Tibial nerve (tissue), 4 donors: ENCODE measurements around the gene USP46. TPM values are rescaled to one million over a fixed set of nuclear protein-coding genes. Genes with fewer than 3 reads are reported as not detected.

Experiments used
- DNase-seq, 2 donors: peaks; one replicate each; pipeline ENCODE4 v3.0.0-alpha.2; 2019; ENCODE audit warnings: low spot score in 2 of 2
- H3K27ac ChIP-seq, 4 donors: fragments of 200-600 bp; sonication (generic) in 3 of 4; one replicate each; pipeline ENCODE4 v1.5.1; 2017 to 2019; ENCODE audit warnings: mild to moderate bottlenecking in 1 of 4
- H3K27me3 ChIP-seq, 2 donors: fragments of 200-600 bp; sonication (generic) in 1 of 2; one replicate each; pipeline versions ENCODE4 v1.5.1 to v1.6.0; 2017 to 2019
- H3K36me3 ChIP-seq, 3 donors: fragments of 200-600 bp; sonication (generic); one replicate each; pipeline ENCODE4 v1.5.1; 2018 to 2019
- H3K4me1 ChIP-seq, 4 donors: fragments of 200-600 bp; sonication (generic) in 3 of 4; one replicate each; pipeline ENCODE4 v1.5.1; 2017 to 2019
- H3K4me3 ChIP-seq, 4 donors: fragments of 200-600 bp; sonication (generic) in 3 of 4; one replicate each; pipeline ENCODE4 v1.5.1; 2017 to 2019; ENCODE audit warnings: mild to moderate bottlenecking in 1 of 4, moderate library complexity in 1 of 4
- H3K9me3 ChIP-seq, 4 donors: fragments of 200-600 bp; sonication (generic) in 3 of 4; one replicate each; pipeline ENCODE4 v1.5.1; 2017 to 2019
- CTCF ChIP-seq, 5 experiments: fragments of 200-600 bp in 3 of 5; fragments of 450-650 bp in 2 of 5; sonication (generic) in 3 of 5; IDR thresholded peaks; one replicate each; pipeline ENCODE4 v1.5.1; 2016 to 2019; ENCODE audit warnings: antibody characterized with exemption in 5 of 5, mild to moderate bottlenecking in 3 of 5, moderate library complexity in 2 of 5
- EP300 ChIP-seq, 2 donors: sonication (generic); formaldehyde crosslinking; IDR thresholded peaks; one replicate each; pipeline ENCODE4 v1.6.1; 2017; ENCODE audit warnings: antibody characterized with exemption in 2 of 2, mild to moderate bottlenecking in 1 of 2
- POLR2A ChIP-seq, 2 donors: fragments of 450-650 bp; IDR thresholded peaks; one replicate each; pipeline ENCODE4 v1.6.1; 2017; ENCODE audit warnings: antibody characterized with exemption in 2 of 2, mild to moderate bottlenecking in 2 of 2, moderate library complexity in 2 of 2
- WGBS, 2 donors: methylation state at CpG; one replicate each; pipeline ENCODE4 v1.1.5; 2018; 5-methylcytosine and 5-hydroxymethylcytosine counted together
- total RNA-seq, 4 donors: library from RNA; depleted of rRNA; stranded (reverse); fragments of >200 nt; gene quantifications; one replicate each; pipeline ENCODE4 v1.1.0, GENCODE V29; 2016

Gene USP46
- total RNA-seq, 4 donors from 2014 or later = 28.2 to 55.5 (median 37.9) TPM

- H3K4me1 ChIP-seq = peaks cover 0 to 21% (median 0%) of the 10 kb centered on the region in 4 donors
- TF ChIP-seq EP300 (IDR thresholded peaks at IDR 0.05) (no peak), CTCF (IDR thresholded peaks at IDR 0.05) (no peak), POLR2A (IDR thresholded peaks at IDR 0.05) (no peak)
- no peaks in the 10 kb centered on the region for H3K27me3 ChIP-seq
- WGBS, 2 donors = 50 to 57% methylated on average over 4 of the region's 4 CpGs
- DNase-seq = no peak
- no peak overlapping the region for H3K27ac ChIP-seq
- no peak overlapping the region for H3K4me3 ChIP-seq
- H3K36me3 ChIP-seq = peaks cover 0 to 2% (median 0%) of the 10 kb centered on the region in 3 donors
- no peaks in the 10 kb centered on the region for H3K9me3 ChIP-seq
Observed at GRCh38 chr4:52635130-52635529, 24.0 kb downstream of the USP46 start.

DNA sequence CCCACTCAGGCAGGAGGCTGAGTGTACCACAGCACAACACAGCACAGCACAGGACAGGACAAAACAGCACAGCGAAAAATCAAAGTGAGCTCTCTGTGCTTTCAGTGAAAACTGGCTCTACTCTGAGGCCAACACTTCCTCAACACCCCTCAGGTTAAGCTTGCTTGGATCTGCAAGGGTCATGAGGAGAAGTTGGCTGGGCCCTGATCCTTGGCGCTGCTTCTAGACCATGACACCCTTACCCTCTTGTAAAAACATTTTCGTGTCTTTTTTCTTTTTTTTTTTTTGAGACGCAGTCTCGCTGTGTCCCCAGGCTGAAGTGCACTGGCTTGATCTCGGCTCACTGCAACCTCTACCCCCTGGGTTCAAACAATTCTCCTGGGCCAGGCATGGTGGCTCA is 25.3 kb downstream of the USP46 start:
- no peak for TF ChIP-seq POLR2A (IDR thresholded peaks at IDR 0.05)
- TF ChIP-seq EP300 (IDR thresholded peaks at IDR 0.05) = no peak
- no peak for TF ChIP-seq CTCF (IDR thresholded peaks at IDR 0.05)

DNA sequence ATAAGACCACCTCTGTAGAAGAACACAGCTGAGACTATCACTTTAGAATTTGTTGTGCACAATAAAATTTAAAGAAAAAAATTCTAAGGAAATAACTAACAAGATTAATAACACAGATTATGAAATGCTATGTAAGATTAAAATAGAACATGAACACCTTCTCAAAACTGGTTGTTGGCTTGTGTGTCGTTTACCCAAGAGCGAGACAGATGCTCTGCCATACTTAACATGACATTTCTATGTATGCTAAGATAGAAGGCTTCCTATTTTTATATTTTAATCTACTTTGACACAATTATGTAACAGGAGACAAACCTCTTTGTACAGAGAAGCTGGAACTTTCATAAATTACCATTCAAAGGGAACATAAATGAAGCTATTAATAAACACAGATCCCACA is 30.1 kb downstream of the USP46 start:
- Histone ChIP-seq H3K9me3 (no peaks in the 10 kb centered on the region), H3K27me3 (no peaks in the 10 kb centered on the region), H3K4me3 (no peak overlapping the region), H3K4me1 (peaks cover 0 to 24% (median 0%) of the 10 kb centered on the region in 4 donors), H3K27ac (no peak overlapping the region), H3K36me3 (peaks cover 0 to 32% (median 0%) of the 10 kb centered on the region in 3 donors)
- 93 to 96% methylated on average over 2 of the region's 2 CpGs for WGBS, 2 donors
- DNase-seq = no peak
- TF ChIP-seq POLR2A (IDR thresholded peaks at IDR 0.05) (no peak), EP300 (IDR thresholded peaks at IDR 0.05) (no peak), CTCF (IDR thresholded peaks at IDR 0.05) (no peak)

More for the DNA sequence above, 25.3 kb downstream of the USP46 start:
- Histone ChIP-seq H3K4me1 (peaks cover 0 to 25% (median 0%) of the 10 kb centered on the region in 4 donors), H3K27me3 (no peaks in the 10 kb centered on the region), H3K4me3 (no peak overlapping the region), H3K9me3 (no peaks in the 10 kb centered on the region), H3K36me3 (peaks cover 0 to 4% (median 0%) of the 10 kb centered on the region in 3 donors), H3K27ac (no peak overlapping the region)
- 80 to 82% methylated on average over 6 of the region's 6 CpGs for WGBS, 2 donors
- no peak for DNase-seq

GRCh38 chr4:52628543-52628942 is 30.6 kb downstream of the USP46 start:
- Histone ChIP-seq H3K36me3 (peaks cover 0 to 32% (median 0%) of the 10 kb centered on the region in 3 donors), H3K27ac (peak overlapping the region in 1 of 4 donors; percentile 18), H3K27me3 (no peaks in the 10 kb centered on the region), H3K4me1 (peaks cover 0 to 24% (median 0%) of the 10 kb centered on the region in 4 donors), H3K9me3 (no peaks in the 10 kb centered on the region), H3K4me3 (no peak overlapping the region)
- DNase-seq = no peak
- no peak for TF ChIP-seq EP300 (IDR thresholded peaks at IDR 0.05)
- no peak for TF ChIP-seq CTCF (IDR thresholded peaks at IDR 0.05)
- no peak for TF ChIP-seq POLR2A (IDR thresholded peaks at IDR 0.05)
- 50 to 62% methylated on average over 4 of the region's 4 CpGs for WGBS, 2 donors

DNA sequence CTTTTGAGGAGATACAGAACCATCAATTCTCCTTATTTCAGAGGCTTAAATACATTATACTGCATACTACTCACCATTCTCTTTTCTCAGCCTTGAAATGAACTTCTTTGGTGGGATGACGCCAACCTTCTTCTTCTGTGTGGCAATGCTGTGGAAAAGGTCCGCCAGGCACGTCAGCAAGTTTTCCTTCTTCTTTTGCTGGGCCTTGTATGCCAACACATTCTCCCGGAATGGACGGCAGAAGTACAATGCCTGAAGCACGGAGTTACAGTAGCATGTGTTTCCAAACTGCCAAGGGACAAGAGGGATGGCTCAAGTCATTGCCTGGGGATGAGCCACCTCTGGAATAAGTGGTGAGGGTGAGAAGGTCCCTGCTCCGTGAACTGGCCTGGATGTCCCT is 31.2 kb downstream of the USP46 start:
- Histone ChIP-seq H3K9me3 (no peaks in the 10 kb centered on the region), H3K27me3 (no peaks in the 10 kb centered on the region), H3K4me1 (peaks cover 0 to 24% (median 0%) of the 10 kb centered on the region in 4 donors), H3K4me3 (no peak overlapping the region), H3K27ac (peak overlapping the region in 1 of 4 donors; percentile 23), H3K36me3 (peaks cover 0 to 34% (median 0%) of the 10 kb centered on the region in 3 donors)
- WGBS, 2 donors = 81 to 92% methylated on average over 7 of the region's 7 CpGs
- TF ChIP-seq EP300 (IDR thresholded peaks at IDR 0.05) = no peak
- TF ChIP-seq POLR2A (IDR thresholded peaks at IDR 0.05) = no peak
- no peak for TF ChIP-seq CTCF (IDR thresholded peaks at IDR 0.05)
- no peak for DNase-seq
